Measurements from ENCODE around the gene TBC1D16. TPM values are rescaled to one million over a fixed set of nuclear protein-coding genes. Genes with fewer than 3 reads are reported as not detected.
"Not testable (repeated sequence)": the region's sequence is repeated elsewhere in the genome, so short reads cannot be mapped to it uniquely, and the experiment has no call there.

Gene TBC1D16
- polyA plus RNA-seq, 1 donor from 2014 or later = 1.7 TPM

GRCh38 chr17:80006339-80006720 lies 29.3 kb downstream of the TBC1D16 start:
- H3K9me3 Mint-ChIP-seq = no peaks in the 10 kb centered on the region
- H3K27ac Mint-ChIP-seq = peak overlapping the region in 2 of 3 donors; percentile 72 to 81
- peaks cover 3% of the 10 kb centered on the region for H3K36me3 Mint-ChIP-seq
- H3K27me3 Mint-ChIP-seq = no peaks in the 10 kb centered on the region
- no peak overlapping the region for H3K4me3 Mint-ChIP-seq
- peaks cover 0 to 5% (median 1%) of the 10 kb centered on the region in 3 donors for H3K4me1 Mint-ChIP-seq

GRCh38 chr17:80005360-80006338 lies 30.0 kb downstream of the TBC1D16 start:
- Mint-ChIP-seq H3K27ac (peak overlapping the region in 2 of 3 donors; percentile 31 to 72), H3K36me3 (peaks cover 3% of the 10 kb centered on the region), H3K9me3 (no peaks in the 10 kb centered on the region), H3K27me3 (no peaks in the 10 kb centered on the region), H3K4me3 (no peak overlapping the region), H3K4me1 (peaks cover 0 to 5% (median 1%) of the 10 kb centered on the region in 3 donors)

GRCh38 chr17:80003969-80004368 lies 31.7 kb downstream of the TBC1D16 start:
- H3K36me3 Mint-ChIP-seq = peaks cover 3% of the 10 kb centered on the region
- no peaks in the 10 kb centered on the region for H3K27me3 Mint-ChIP-seq
- H3K4me1 Mint-ChIP-seq = peaks cover 0 to 5% (median 1%) of the 10 kb centered on the region in 3 donors
- no peak overlapping the region for H3K27ac Mint-ChIP-seq
- no peak overlapping the region for H3K4me3 Mint-ChIP-seq
- no peaks in the 10 kb centered on the region for H3K9me3 Mint-ChIP-seq

GRCh38 chr17:80002690-80003490 lies 32.8 kb downstream of the TBC1D16 start:
- Mint-ChIP-seq H3K27ac (peak overlapping the region in 1 of 3 donors; percentile 58), H3K4me1 (peaks cover 0 to 6% (median 3%) of the 10 kb centered on the region in 3 donors), H3K36me3 (peaks cover 3% of the 10 kb centered on the region), H3K9me3 (no peaks in the 10 kb centered on the region), H3K27me3 (no peaks in the 10 kb centered on the region), H3K4me3 (no peak overlapping the region)

GRCh38 chr17:80002070-80002641 lies 33.5 kb downstream of the TBC1D16 start:
- peak overlapping the region in 1 of 3 donors; percentile 58 for H3K27ac Mint-ChIP-seq

GRCh38 chr17:80000981-80001775 lies 34.5 kb downstream of the TBC1D16 start:
- H3K27me3 Mint-ChIP-seq = no peaks in the 10 kb centered on the region
- H3K4me1 Mint-ChIP-seq = peaks cover 11 to 19% (median 15%) of the 10 kb centered on the region in 3 donors
- no peaks in the 10 kb centered on the region for H3K9me3 Mint-ChIP-seq
- peaks cover 3% of the 10 kb centered on the region for H3K36me3 Mint-ChIP-seq
- H3K27ac Mint-ChIP-seq = no peak overlapping the region
- H3K4me3 Mint-ChIP-seq = no peak overlapping the region

More at GRCh38 chr17:80002070-80002641, 33.5 kb downstream of the TBC1D16 start:
- Mint-ChIP-seq H3K4me1 (peaks cover 5 to 9% (median 8%) of the 10 kb centered on the region in 3 donors), H3K27me3 (no peaks in the 10 kb centered on the region), H3K36me3 (peaks cover 3% of the 10 kb centered on the region), H3K9me3 (no peaks in the 10 kb centered on the region), H3K4me3 (no peak overlapping the region)

- H3K27me3 Mint-ChIP-seq = no peaks in the 10 kb centered on the region
- no peaks in the 10 kb centered on the region for H3K9me3 Mint-ChIP-seq
- peaks cover 3% of the 10 kb centered on the region for H3K36me3 Mint-ChIP-seq
- peaks cover 15 to 18% (median 16%) of the 10 kb centered on the region in 3 donors for H3K4me1 Mint-ChIP-seq
- H3K4me3 Mint-ChIP-seq = no peak overlapping the region
- H3K27ac Mint-ChIP-seq = peak overlapping the region in 1 of 3 donors; percentile 50
Measured at GRCh38 chr17:80000136-80000535, 35.5 kb downstream of the TBC1D16 start.

- H3K36me3 Mint-ChIP-seq = no peaks in the 10 kb centered on the region
- peak overlapping the region; percentile 20 to 92 (median 79) for H3K4me3 Mint-ChIP-seq
- no peaks in the 10 kb centered on the region for H3K9me3 Mint-ChIP-seq
- peaks cover 7% of the 10 kb centered on the region for H3K27me3 Mint-ChIP-seq
- peak overlapping the region; percentile 52 to 91 (median 90) for H3K27ac Mint-ChIP-seq
- H3K4me1 Mint-ChIP-seq = peaks cover 24 to 27% (median 26%) of the 10 kb centered on the region in 3 donors
Measured at GRCh38 chr17:79997011-79997660, 38.5 kb downstream of the TBC1D16 start.

- Mint-ChIP-seq H3K27me3 (peaks cover 7% of the 10 kb centered on the region), H3K27ac (no peak overlapping the region), H3K36me3 (no peaks in the 10 kb centered on the region), H3K9me3 (no peaks in the 10 kb centered on the region), H3K4me3 (peak overlapping the region in 1 of 4 donors; percentile 92), H3K4me1 (peaks cover 24 to 28% (median 26%) of the 10 kb centered on the region in 3 donors)
Measured at GRCh38 chr17:79996291-79996690, 39.4 kb downstream of the TBC1D16 start.

- no peaks in the 10 kb centered on the region for H3K9me3 Mint-ChIP-seq
- peaks cover 24 to 28% (median 26%) of the 10 kb centered on the region in 3 donors for H3K4me1 Mint-ChIP-seq
- no peaks in the 10 kb centered on the region for H3K36me3 Mint-ChIP-seq
- H3K27me3 Mint-ChIP-seq = peaks cover 9% of the 10 kb centered on the region
- no peak overlapping the region for H3K4me3 Mint-ChIP-seq
- no peak overlapping the region for H3K27ac Mint-ChIP-seq
Measured at GRCh38 chr17:79995696-79996095, 40.0 kb downstream of the TBC1D16 start.

DNA sequence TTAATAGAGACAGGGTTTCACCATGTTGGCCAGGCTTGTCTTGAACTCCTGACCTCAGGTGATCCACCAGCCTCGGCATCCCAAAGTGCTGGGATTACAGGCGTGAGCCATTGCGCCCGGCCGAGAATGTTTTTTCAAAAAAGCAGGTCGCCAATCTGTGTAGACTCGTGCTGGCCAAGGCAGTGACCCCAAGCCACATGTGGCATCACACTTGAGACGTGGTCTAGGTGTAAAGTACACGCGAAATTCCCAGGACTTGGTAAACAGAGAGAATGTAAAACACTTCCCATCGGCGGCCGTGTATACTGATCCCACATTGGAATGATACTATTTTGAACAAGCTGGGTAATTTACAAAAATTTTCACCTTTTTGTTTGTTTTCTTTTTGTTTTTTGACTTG lies 41.1 kb downstream of the TBC1D16 start:
- Mint-ChIP-seq H3K36me3 (no peaks in the 10 kb centered on the region), H3K4me1 (peaks cover 24 to 28% (median 26%) of the 10 kb centered on the region in 3 donors), H3K27ac (no peak overlapping the region), H3K4me3 (no peak overlapping the region), H3K9me3 (no peaks in the 10 kb centered on the region), H3K27me3 (peaks cover 12% of the 10 kb centered on the region)

DNA sequence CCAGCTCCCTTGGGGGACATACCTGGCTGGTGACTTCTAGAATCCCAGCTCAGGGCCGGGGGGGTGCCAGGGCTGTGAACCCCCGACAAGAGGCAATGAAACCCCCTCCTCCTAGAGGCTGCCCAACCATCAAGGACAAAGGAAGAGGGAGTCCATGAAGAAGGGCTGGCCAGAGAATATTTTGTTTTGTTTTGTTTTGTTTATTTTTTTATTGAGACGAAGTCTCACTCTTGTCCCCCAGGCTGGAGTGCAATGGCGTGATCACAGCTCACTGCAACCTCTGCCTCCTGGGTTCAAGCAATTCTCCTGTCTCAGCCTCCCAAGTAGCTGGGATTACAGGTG lies 41.5 kb downstream of the TBC1D16 start:
- Mint-ChIP-seq H3K4me3 (peak overlapping the region in 2 of 4 donors; percentile 60 to 87), H3K27me3 (peaks cover 12% of the 10 kb centered on the region), H3K4me1 (peaks cover 24 to 28% (median 26%) of the 10 kb centered on the region in 3 donors), H3K27ac (peak overlapping the region in 1 of 3 donors; percentile 42)
- H3K9me3 Mint-ChIP-seq, H3K36me3 Mint-ChIP-seq: not testable (repeated sequence)

- peaks cover 24 to 28% (median 26%) of the 10 kb centered on the region in 3 donors for H3K4me1 Mint-ChIP-seq
- H3K27me3 Mint-ChIP-seq = peaks cover 12% of the 10 kb centered on the region
- H3K9me3 Mint-ChIP-seq = no peaks in the 10 kb centered on the region
- peak overlapping the region in 2 of 3 donors; percentile 42 to 53 for H3K27ac Mint-ChIP-seq
- H3K36me3 Mint-ChIP-seq = no peaks in the 10 kb centered on the region
- H3K4me3 Mint-ChIP-seq = peak overlapping the region in 3 of 4 donors; percentile 54 to 87 (median 60)
Measured at GRCh38 chr17:79993390-79994227, 42.1 kb downstream of the TBC1D16 start.
